ENCODE results near the gene ADORA2A.

Gene ADORA2A

GRCh38 chr22:24419475-24419850 is 7.9 kb upstream of the ADORA2A start:
- DNase-seq, result no peak

GRCh38 chr22:24420072-24420976 is 7.1 kb upstream of the ADORA2A start:
- no peak for DNase-seq

- no peak for DNase-seq
Observed at GRCh38 chr22:24420977-24421343, 6.4 kb upstream of the ADORA2A start.

GRCh38 chr22:24421428-24421931 is 5.9 kb upstream of the ADORA2A start:
- peak; percentile 7 for DNase-seq

GRCh38 chr22:24422102-24422665 is 5.2 kb upstream of the ADORA2A start:
- no peak for DNase-seq

- DNase-seq, result no peak
Observed at GRCh38 chr22:24423519-24424000, 3.8 kb upstream of the ADORA2A start.

- DNase-seq, result no peak
Observed at GRCh38 chr22:24424001-24424900, 3.1 kb upstream of the ADORA2A start.

GRCh38 chr22:24424901-24425775 is 2.3 kb upstream of the ADORA2A start:
- no peak for DNase-seq

GRCh38 chr22:24426436-24426835 is 963 bp upstream of the ADORA2A start:
- no peak for DNase-seq

GRCh38 chr22:24426851-24427499 is 424 bp upstream of the ADORA2A start:
- no peak for DNase-seq

GRCh38 chr22:24428751-24429410 is 1.5 kb downstream of the ADORA2A start:
- no peak for DNase-seq

- peak; percentile 3 for DNase-seq
Observed at GRCh38 chr22:24429411-24430365, 2.3 kb downstream of the ADORA2A start.

GRCh38 chr22:24430431-24431308 is 3.3 kb downstream of the ADORA2A start:
- DNase-seq, result no peak

GRCh38 chr22:24431309-24432034 is 4.1 kb downstream of the ADORA2A start:
- no peak for DNase-seq

GRCh38 chr22:24432059-24432853 is 4.9 kb downstream of the ADORA2A start:
- peak; percentile 37 for DNase-seq

GRCh38 chr22:24433001-24433827 is 5.8 kb downstream of the ADORA2A start:
- no peak for DNase-seq
